K562 (cell line): ENCODE measurements around the gene MEGF10. TPM values are rescaled to one million over a fixed set of nuclear protein-coding genes. Genes with fewer than 3 reads are reported as not detected.

Experiments
- ATAC-seq: fragments of 200-7000 bp; cut with Tn5 transposase; 3 replicates; pipeline ENCODE4 v1.9.1; 2020; ENCODE audit warnings: moderate library complexity
- BruUV-seq: library from RNA; stranded (reverse); fragments of 400-500 nt; replicated peaks from 2 replicates; lab custom pipeline; 2021; lab: Mats Ljungman, UMichigan
- CTCF ChIA-PET: fragments of 300-600 bp; formaldehyde crosslinking; extraction: SDS; loops from one replicate; lab custom pipeline; 2021; ENCODE audit warnings: low intra/inter-chr PET ratio; lab: Yijun Ruan, JAX
- POLR2A ChIA-PET: fragments of 300-600, 350-650 bp; sonication (Branson Sonifier 250); formaldehyde crosslinking; extraction: SDS; loops from one replicate; lab custom pipeline; 2021; ENCODE audit warnings: antibody characterized with exemption, inconsistent platforms; lab: Yijun Ruan, JAX
- DNase-seq, 4 experiments: peaks; one replicate each; pipeline versions ENCODE4 v3.0.0 to v3.0.0-alpha.2; 2011 to 2018; ENCODE audit warnings: low spot score in 3 of 4, mixed read lengths in 3 of 4; ENCODE audit errors: extremely low read depth in 1 of 4
- FAIRE-seq: peaks from 2 replicates; lab custom pipeline; 2011; peaks lifted over from hg19 to GRCh38; lab: Jason Lieb, UNC
- H2AFZ ChIP-seq: 2 replicates; pipeline ENCODE4 v1.6.0; 2011; ENCODE audit warnings: low read depth, low read length, control low read depth, inconsistent platforms
- H3K27ac ChIP-seq: fragments of 200-600 bp; 3 replicates; pipeline ENCODE4 v1.8.0; 2011; ENCODE audit warnings: low read depth, mild to moderate bottlenecking, control low read depth, inconsistent platforms, low read length, moderate library complexity, mixed read lengths; ENCODE audit errors: extremely low read depth
- H3K27me3 ChIP-seq, 2 experiments: fragments of 300-600 bp in 1 of 2; 2 replicates in 1 of 2; 3 replicates in 1 of 2; pipeline versions ENCODE4 v1.6.0 to v1.8.0; 2011; ENCODE audit warnings: inconsistent platforms in 2 of 2, low read length in 2 of 2, mild to moderate bottlenecking in 1 of 2, mixed read lengths in 1 of 2, moderate library complexity in 1 of 2; ENCODE audit not compliant: control insufficient read depth in 2 of 2, insufficient read depth in 2 of 2
- H3K36me3 ChIP-seq: fragments of 300-600 bp; 3 replicates; pipeline ENCODE4 v1.8.0; 2011; ENCODE audit warnings: mild to moderate bottlenecking, low read length, inconsistent platforms; ENCODE audit not compliant: control insufficient read depth, insufficient read depth
- H3K4me1 ChIP-seq, 2 experiments: fragments of 200-600 bp in 1 of 2; replicated peaks in 1 of 2; 2 replicates in 1 of 2; 3 replicates in 1 of 2; pipeline versions ENCODE4 v1.5.1 to v1.8.0; 2011; ENCODE audit warnings: inconsistent platforms in 2 of 2, low read length in 2 of 2, mild to moderate bottlenecking in 1 of 2, mixed read lengths in 1 of 2, moderate library complexity in 1 of 2; ENCODE audit not compliant: control insufficient read depth in 2 of 2, insufficient read depth in 2 of 2
- H3K4me2 ChIP-seq: 2 replicates; pipeline ENCODE4 v1.6.1; 2011; ENCODE audit warnings: low read length, control low read depth, inconsistent platforms, mixed read lengths; ENCODE audit not compliant: insufficient read depth
- H3K4me3 ChIP-seq: fragments of 200-600 bp; sonication (generic), shearing (Covaris generic); 2 replicates; pipeline ENCODE4 v1.5.1; 2016; ENCODE audit warnings: control low read depth, inconsistent platforms
- H3K79me2 ChIP-seq: fragments of 200-600 bp; 3 replicates; pipeline ENCODE4 v1.8.0; 2011; ENCODE audit warnings: low read length, inconsistent platforms; ENCODE audit not compliant: control insufficient read depth, insufficient read depth
- H3K9ac ChIP-seq, 2 experiments: 2 replicates each; pipeline versions ENCODE4 v1.6.0 to v1.6.1; 2011; ENCODE audit warnings: low read depth in 2 of 2, low read length in 2 of 2, control low read depth in 1 of 2, inconsistent platforms in 1 of 2, mild to moderate bottlenecking in 1 of 2, mixed read lengths in 1 of 2; ENCODE audit not compliant: insufficient read depth in 1 of 2
- H3K9me1 ChIP-seq: one replicate; pipeline ENCODE4 v1.6.0; 2011; ENCODE audit warnings: inconsistent platforms, mild to moderate bottlenecking, low read length, moderate library complexity; ENCODE audit not compliant: control insufficient read depth, insufficient read depth
- H3K9me3 ChIP-seq: replicated peaks from 2 replicates; pipeline ENCODE4 v1.5.1; 2011; ENCODE audit warnings: low read depth, low read length, inconsistent platforms; ENCODE audit not compliant: control insufficient read depth, insufficient read depth
- H4K20me1 ChIP-seq: replicated peaks from 2 replicates; pipeline ENCODE4 v1.6.1; 2011; ENCODE audit warnings: low read length, inconsistent platforms, mixed read lengths; ENCODE audit not compliant: control insufficient read depth, insufficient read depth
- HCFC1 ChIP-seq: IDR thresholded peaks from 2 replicates; pipeline ENCODE4 v1.6.1; 2012; ENCODE audit warnings: low read depth, low read length, improper control_type of control experiment
- MYNN ChIP-seq, 2 experiments: sonication (generic); formaldehyde crosslinking in 1 of 2; IDR thresholded peaks; 2 replicates each; pipeline versions ENCODE4 v1.5.0 to v1.6.1; 2016 to 2020; ENCODE audit warnings: antibody characterized with exemption in 1 of 2, missing genetic modification reagents in 1 of 2
- SLC30A9 ChIP-seq: fragments of 250-450 bp; sonication (Bioruptor Pico); IDR thresholded peaks from 2 replicates; pipeline ENCODE4 v1.8.0; 2022; ENCODE audit warnings: mild to moderate bottlenecking, moderate library complexity
- ZBTB26 ChIP-seq: fragments of 450-650 bp; formaldehyde crosslinking; IDR thresholded peaks from 2 replicates; pipeline ENCODE4 v1.4.0; 2022; ENCODE audit warnings: missing genetic modification characterization
- WGBS: fragments of 100-300 bp; shearing (Covaris generic); methylation state at CpG from one replicate; pipeline ENCODE4 v1.1.6; 2016; ENCODE audit warnings: low coverage, mixed read lengths; ENCODE audit not compliant: insufficient coverage; ENCODE audit errors: missing lambda C conversion rate; 5-methylcytosine and 5-hydroxymethylcytosine counted together
- in situ Hi-C: fragments of 300-500 bp; cut with MboI; formaldehyde crosslinking; loops from 4 replicates; pipeline ENCODE4 v1.15.0; 2018; ENCODE audit warnings: inconsistent platforms, mixed read lengths
- intact Hi-C: fragments of 100-400 bp; cut with micrococcal nuclease; formaldehyde crosslinking; loops from 2 replicates; pipeline ENCODE4 v1.14.2; 2022
- polyA plus RNA-seq, 8 experiments: library from polyadenylated mRNA; depleted of rRNA in 4 of 8; stranded (reverse) in 5 of 8; unstranded in 3 of 8; fragments of >200 nt; fragmentation: Nextera tagmentation in 2 of 8; fragmentation: Illumina TruSeq in 1 of 8; extraction: Ambion mirVana in 2 of 8; extraction: Trizol in 1 of 8; gene quantifications; 2 replicates each; pipeline versions ENCODE4 v1.2.1 to v1.2.3, GENCODE V29; 2011 to 2014; ENCODE audit warnings: inconsistent platforms in 1 of 8, missing spikeins in 1 of 8
- total RNA-seq, 7 experiments: library from RNA; depleted of rRNA in 6 of 7; stranded (reverse); fragments of >200 nt in 6 of 7; fragmentation: Illumina TruSeq in 2 of 7; extraction: Trizol in 2 of 7; gene quantifications; 2 replicates each; pipeline versions ENCODE4 v1.2.1 to v1.2.3, GENCODE V29; 2011 to 2021; ENCODE audit warnings: low replicate concordance in 1 of 7
- TF ChIP-seq, protein P1 (sequence below): fragments of 250-450 bp; sonication (Bioruptor Pico); IDR thresholded peaks from 2 replicates; pipeline ENCODE4 v1.8.0; 2022; ENCODE audit warnings: moderate library complexity, mild to moderate bottlenecking, inconsistent platforms

Gene MEGF10
- total and polyA plus RNA-seq, 9 of the 15 experiments (the other 6 are each of a cell fraction or from before 2014, with no cell fraction given): 0.07 TPM; not detected in 8

- no peaks in the 10 kb centered on the region for H3K9me1 ChIP-seq
- no peak overlapping the region for H2AFZ ChIP-seq
- no peak overlapping the region for H3K4me2 ChIP-seq
- H3K79me2 ChIP-seq: no peaks in the 10 kb centered on the region
- FAIRE-seq: no peak
- 0% methylated on average over 4 of the region's 4 CpGs for WGBS
- no peak for DNase-seq
- in situ Hi-C loops: no loop called here
- no peaks in the 10 kb centered on the region for H3K9me3 ChIP-seq
- no peaks in the 10 kb centered on the region for H4K20me1 ChIP-seq
- H3K27ac ChIP-seq: no peak overlapping the region
- BruUV-seq: no TSS peak
- intact Hi-C loops: no loop called here
- no peaks in the 10 kb centered on the region for H3K4me1 ChIP-seq
- no peaks in the 10 kb centered on the region for H3K36me3 ChIP-seq
- TF ChIP-seq MYNN (IDR thresholded peaks at IDR 0.05) (no peak), MYNN (CRISPR knock-in tag; IDR thresholded peaks at IDR 0.05) (no peak), ZBTB26 (no peak), SLC30A9 (CRISPR knock-in tag) (no peak)
- TF ChIP-seq, all 486 proteins: peak for 0
- POLR2A ChIA-PET: no interaction called here
- H3K4me3 ChIP-seq: no peak overlapping the region
- no peak overlapping the region for H3K9ac ChIP-seq
- no peaks in the 10 kb centered on the region for H3K27me3 ChIP-seq
- CTCF ChIA-PET: no interaction called here
- no peak for ATAC-seq
Measured at GRCh38 chr5:127297348-127298035, 6.9 kb downstream of the MEGF10 start.

GRCh38 chr5:127298036-127298429 is 7.4 kb downstream of the MEGF10 start:
- no peak for ATAC-seq
- Histone ChIP-seq H3K4me2 (no peak overlapping the region), H3K79me2 (no peaks in the 10 kb centered on the region), H3K36me3 (no peaks in the 10 kb centered on the region), H3K9me3 (no peaks in the 10 kb centered on the region), H4K20me1 (no peaks in the 10 kb centered on the region), H3K27ac (no peak overlapping the region), H2AFZ (no peak overlapping the region), H3K4me1 (no peaks in the 10 kb centered on the region), H3K9me1 (no peaks in the 10 kb centered on the region), H3K9ac (no peak overlapping the region), H3K27me3 (no peaks in the 10 kb centered on the region), H3K4me3 (no peak overlapping the region)
- intact Hi-C loops: no loop called here
- 3% methylated on average over 4 of the region's 4 CpGs for WGBS
- ChIA-PET CTCF (no interaction called here), POLR2A (no interaction called here)
- in situ Hi-C loops: no loop called here
- BruUV-seq: no TSS peak
- no peak for FAIRE-seq
- TF ChIP-seq, protein P1, sequence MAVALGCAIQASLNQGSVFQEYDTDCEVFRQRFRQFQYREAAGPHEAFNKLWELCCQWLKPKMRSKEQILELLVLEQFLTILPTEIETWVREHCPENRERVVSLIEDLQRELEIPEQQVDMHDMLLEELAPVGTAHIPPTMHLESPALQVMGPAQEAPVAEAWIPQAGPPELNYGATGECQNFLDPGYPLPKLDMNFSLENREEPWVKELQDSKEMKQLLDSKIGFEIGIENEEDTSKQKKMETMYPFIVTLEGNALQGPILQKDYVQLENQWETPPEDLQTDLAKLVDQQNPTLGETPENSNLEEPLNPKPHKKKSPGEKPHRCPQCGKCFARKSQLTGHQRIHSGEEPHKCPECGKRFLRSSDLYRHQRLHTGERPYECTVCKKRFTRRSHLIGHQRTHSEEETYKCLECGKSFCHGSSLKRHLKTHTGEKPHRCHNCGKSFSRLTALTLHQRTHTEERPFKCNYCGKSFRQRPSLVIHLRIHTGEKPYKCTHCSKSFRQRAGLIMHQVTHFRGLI (CRISPR knock-in tag): no peak
- TF ChIP-seq HCFC1: no peak
- DNase-seq: no peak
